Peyer's patch (tissue), 4 donors: ENCODE results near the gene CYP39A1.

Experiments used
- POLR2A ChIP-seq, 2 donors: fragments of 450-650 bp; IDR thresholded peaks; one replicate each; pipeline ENCODE4 v1.5.1; 2017; ENCODE audit warnings: antibody characterized with exemption in 2 of 2, mild to moderate bottlenecking in 2 of 2, moderate library complexity in 2 of 2
- TF ChIP-seq, protein P1 (sequence below), 6 experiments: fragments of 450-650 bp in 4 of 6; fragments of 200-600 bp in 2 of 6; sonication (generic) in 1 of 6; IDR thresholded peaks; one replicate each; pipeline ENCODE4 v1.5.1; 2017 to 2019; ENCODE audit warnings: antibody characterized with exemption in 6 of 6, mild to moderate bottlenecking in 3 of 6, moderate library complexity in 1 of 6

DNA sequence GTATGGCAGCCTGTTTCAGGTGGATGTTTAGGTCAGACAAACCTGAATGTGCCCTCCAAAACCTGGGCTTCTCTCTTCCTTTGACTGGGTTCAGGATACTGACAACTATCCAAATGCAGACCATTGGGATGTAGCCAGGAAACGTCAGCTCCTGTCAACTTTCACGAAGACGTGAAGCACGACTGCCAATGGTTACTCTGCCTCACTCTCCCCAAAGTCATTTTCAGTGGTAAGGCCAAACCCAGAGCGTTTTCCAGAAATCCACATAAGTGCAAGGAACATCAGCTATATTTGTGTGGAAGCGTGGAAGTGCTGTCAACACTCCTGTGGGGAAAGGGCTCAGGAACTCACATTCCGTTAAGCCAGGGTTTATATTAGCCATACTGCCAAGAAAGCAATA, 141.3 kb downstream of the CYP39A1 start:
- TF ChIP-seq, protein P1, sequence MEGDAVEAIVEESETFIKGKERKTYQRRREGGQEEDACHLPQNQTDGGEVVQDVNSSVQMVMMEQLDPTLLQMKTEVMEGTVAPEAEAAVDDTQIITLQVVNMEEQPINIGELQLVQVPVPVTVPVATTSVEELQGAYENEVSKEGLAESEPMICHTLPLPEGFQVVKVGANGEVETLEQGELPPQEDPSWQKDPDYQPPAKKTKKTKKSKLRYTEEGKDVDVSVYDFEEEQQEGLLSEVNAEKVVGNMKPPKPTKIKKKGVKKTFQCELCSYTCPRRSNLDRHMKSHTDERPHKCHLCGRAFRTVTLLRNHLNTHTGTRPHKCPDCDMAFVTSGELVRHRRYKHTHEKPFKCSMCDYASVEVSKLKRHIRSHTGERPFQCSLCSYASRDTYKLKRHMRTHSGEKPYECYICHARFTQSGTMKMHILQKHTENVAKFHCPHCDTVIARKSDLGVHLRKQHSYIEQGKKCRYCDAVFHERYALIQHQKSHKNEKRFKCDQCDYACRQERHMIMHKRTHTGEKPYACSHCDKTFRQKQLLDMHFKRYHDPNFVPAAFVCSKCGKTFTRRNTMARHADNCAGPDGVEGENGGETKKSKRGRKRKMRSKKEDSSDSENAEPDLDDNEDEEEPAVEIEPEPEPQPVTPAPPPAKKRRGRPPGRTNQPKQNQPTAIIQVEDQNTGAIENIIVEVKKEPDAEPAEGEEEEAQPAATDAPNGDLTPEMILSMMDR (IDR thresholded peaks at IDR 0.05) = no peak
- no peak for TF ChIP-seq POLR2A (IDR thresholded peaks at IDR 0.05)
